Measurements from ENCODE around the gene ARRB2. TPM values are rescaled to one million over a fixed set of nuclear protein-coding genes. Genes with fewer than 3 reads are reported as not detected.

The ARRB2 gene
- total and polyA plus RNA-seq, 2 experiments from 2014 or later = 37.3 to 45.0 TPM

- TF ChIP-seq REST (IDR thresholded peaks at IDR 0.05; ENCODE audit: unreplicated experiment) (no peak), ZNF331 (CRISPR knock-in tag; IDR thresholded peaks at IDR 0.05; ENCODE audit: low read depth) (no peak), EZH2phosphoT487 (IDR thresholded peaks at IDR 0.05; ENCODE audit: unreplicated experiment) (no peak), ZNF114 (CRISPR knock-in tag; IDR thresholded peaks at IDR 0.05) (no peak), STAT1 (IDR thresholded peaks at IDR 0.05; ENCODE audit: unreplicated experiment) (no peak)
Measured at GRCh38 chr17:4751932-4752331, 41.5 kb downstream of the ARRB2 start (continued).

- ATAC-seq (no peak), DNase-seq (ENCODE audit: low spot score) (no peak)
- TF ChIP-seq STAT1 (IDR thresholded peaks at IDR 0.05; ENCODE audit: unreplicated experiment) (no peak), EZH2phosphoT487 (IDR thresholded peaks at IDR 0.05; ENCODE audit: unreplicated experiment) (no peak), EZH2 (IDR thresholded peaks at IDR 0.05; ENCODE audit: low read depth, unreplicated experiment) (no peak), JUNB (IDR thresholded peaks at IDR 0.05; ENCODE audit: unreplicated experiment) (no peak), ETS1 (IDR thresholded peaks at IDR 0.05) (no peak), ZNF114 (CRISPR knock-in tag; IDR thresholded peaks at IDR 0.05) (no peak)
- no peaks in the 10 kb centered on the region for H3K9me2 ChIP-seq (ENCODE audit: insufficient read depth)
- Mint-ChIP-seq H3K4me1 (peaks cover 10% of the 10 kb centered on the region), H3K9me3 (no peaks in the 10 kb centered on the region), H3K36me3 (ENCODE audit: low read depth) (no peaks in the 10 kb centered on the region), H3K4me3 (no peak overlapping the region), H3K27me3 (ENCODE audit: insufficient read depth, low read depth, poor library complexity) (peaks cover 3% of the 10 kb centered on the region), H3K27ac (no peak overlapping the region)
- no peak overlapping the region for H3K4me3 ChIP-seq
- no peaks in the 10 kb centered on the region for H3F3A ChIP-seq (replicated peaks; ENCODE audit: low read depth)
- H3K27ac ChIP-seq (ENCODE audit: low read depth) = no peak overlapping the region
- H3K36me3 ChIP-seq (ENCODE audit: insufficient read depth) = no peaks in the 10 kb centered on the region
- no peak overlapping the region for H3K4me2 ChIP-seq
- peaks cover 5% of the 10 kb centered on the region for H3K4me1 ChIP-seq (ENCODE audit: insufficient read depth)
- no peak overlapping the region for H2AFZ ChIP-seq
- no peaks in the 10 kb centered on the region for H3K79me2 ChIP-seq (replicated peaks; ENCODE audit: insufficient read depth)
- H4K20me1 ChIP-seq (replicated peaks; ENCODE audit: insufficient read depth) = no peaks in the 10 kb centered on the region
- no peaks in the 10 kb centered on the region for H3K27me3 ChIP-seq (ENCODE audit: insufficient read depth)
Measured at GRCh38 chr17:4753392-4753791, 43.0 kb downstream of the ARRB2 start.

- H3F3A ChIP-seq (replicated peaks; ENCODE audit: low read depth) = 0 out of 2 replicates have a peak, but pooled peaks cover 2% of the 10 kb centered on the region
- H3K27ac ChIP-seq (ENCODE audit: low read depth) = no peak overlapping the region
- H3K27ac Mint-ChIP-seq = no peak overlapping the region
- H3K36me3 ChIP-seq (ENCODE audit: insufficient read depth) = no peaks in the 10 kb centered on the region
- H3K9me2 ChIP-seq (ENCODE audit: insufficient read depth) = no peaks in the 10 kb centered on the region
- H4K20me1 ChIP-seq (replicated peaks; ENCODE audit: insufficient read depth) = no peaks in the 10 kb centered on the region
- H3K27me3 Mint-ChIP-seq (ENCODE audit: insufficient read depth, low read depth, poor library complexity) = peaks cover 3% of the 10 kb centered on the region
- no peaks in the 10 kb centered on the region for H3K36me3 Mint-ChIP-seq (ENCODE audit: low read depth)
- H3K4me1 ChIP-seq (ENCODE audit: insufficient read depth) = no peaks in the 10 kb centered on the region
- no peaks in the 10 kb centered on the region for H3K9me3 Mint-ChIP-seq
- no peaks in the 10 kb centered on the region for H3K79me2 ChIP-seq (replicated peaks; ENCODE audit: insufficient read depth)
- no peaks in the 10 kb centered on the region for H3K4me1 Mint-ChIP-seq
- no peak overlapping the region for H2AFZ ChIP-seq
- TF ChIP-seq ZNF462 (CRISPR knock-in tag; IDR thresholded peaks at IDR 0.05) (no peak), EZH2 (IDR thresholded peaks at IDR 0.05; ENCODE audit: low read depth, unreplicated experiment) (no peak)
- no peak overlapping the region for H3K4me3 Mint-ChIP-seq
- no peak overlapping the region for H3K4me3 ChIP-seq
- ATAC-seq (no peak), DNase-seq (ENCODE audit: low spot score) (no peak)
- H3K27me3 ChIP-seq (ENCODE audit: insufficient read depth) = no peaks in the 10 kb centered on the region
- no peak overlapping the region for H3K4me2 ChIP-seq
Measured at GRCh38 chr17:4759776-4760236, 49.4 kb downstream of the ARRB2 start.
